GM20431 (cell line): ENCODE measurements around the gene ACTL7B.

Source experiments
- in situ Hi-C: fragments of 300-500 bp; cut with MseI, MboI; formaldehyde crosslinking; loops from one replicate; pipeline ENCODE4 v1.15.0; 2020; ENCODE audit warnings: low sequenced_read_pairs; ENCODE audit not compliant: unreplicated experiment

Gene ACTL7B

GRCh38 chr9:108874058-108874788 lies 18.4 kb upstream of the ACTL7B start:
- in situ Hi-C loops = no loop called here

- in situ Hi-C loops = no loop called here
Observed at GRCh38 chr9:108869092-108869725, 13.4 kb upstream of the ACTL7B start.

- in situ Hi-C loops = no loop called here
Observed at GRCh38 chr9:108867829-108868228, 12.0 kb upstream of the ACTL7B start.

- in situ Hi-C loops = no loop called here
Observed at GRCh38 chr9:108867116-108867515, 11.3 kb upstream of the ACTL7B start.

GRCh38 chr9:108866001-108866420 lies 10.2 kb upstream of the ACTL7B start:
- in situ Hi-C loops = no loop called here

GRCh38 chr9:108865037-108865436 lies 9.3 kb upstream of the ACTL7B start:
- in situ Hi-C loops = no loop called here

GRCh38 chr9:108864446-108864845 lies 8.7 kb upstream of the ACTL7B start:
- in situ Hi-C loops = no loop called here

- in situ Hi-C loops = no loop called here
Observed at GRCh38 chr9:108863891-108864290, 8.1 kb upstream of the ACTL7B start.

GRCh38 chr9:108861997-108862396 lies 6.2 kb upstream of the ACTL7B start, which contains the start of gene ACTL7A:
Gene ACTL7A (plus strand): TSS chr9:108862266. CDS start chr9:108862323, 57 bp downstream.
- in situ Hi-C loops = no loop called here

- in situ Hi-C loops = no loop called here
Observed at GRCh38 chr9:108861464-108861863, 5.7 kb upstream of the ACTL7B start.

- in situ Hi-C loops = no loop called here
Observed at GRCh38 chr9:108860764-108861163, 5.0 kb upstream of the ACTL7B start.

GRCh38 chr9:108860354-108860753 lies 4.6 kb upstream of the ACTL7B start:
- in situ Hi-C loops = no loop called here

- in situ Hi-C loops = no loop called here
Observed at GRCh38 chr9:108859459-108860114, 3.8 kb upstream of the ACTL7B start.

GRCh38 chr9:108857572-108857971 lies 1.8 kb upstream of the ACTL7B start:
- in situ Hi-C loops = no loop called here

- in situ Hi-C loops = no loop called here
Observed at GRCh38 chr9:108855529-108855886, 278 bp downstream of the ACTL7B start.

- in situ Hi-C loops = no loop called here
Observed at GRCh38 chr9:108854641-108855528, 901 bp downstream of the ACTL7B start.

- in situ Hi-C loops = no loop called here
Observed at GRCh38 chr9:108854094-108854493, 1.7 kb downstream of the ACTL7B start.

- in situ Hi-C loops = no loop called here
Observed at GRCh38 chr9:108852079-108852478, 3.7 kb downstream of the ACTL7B start.

GRCh38 chr9:108851138-108851537 lies 4.6 kb downstream of the ACTL7B start:
- in situ Hi-C loops = no loop called here

GRCh38 chr9:108850293-108850897 lies 5.4 kb downstream of the ACTL7B start:
- in situ Hi-C loops = no loop called here
